ENCODE data around the gene CLEC4M.

DNA sequence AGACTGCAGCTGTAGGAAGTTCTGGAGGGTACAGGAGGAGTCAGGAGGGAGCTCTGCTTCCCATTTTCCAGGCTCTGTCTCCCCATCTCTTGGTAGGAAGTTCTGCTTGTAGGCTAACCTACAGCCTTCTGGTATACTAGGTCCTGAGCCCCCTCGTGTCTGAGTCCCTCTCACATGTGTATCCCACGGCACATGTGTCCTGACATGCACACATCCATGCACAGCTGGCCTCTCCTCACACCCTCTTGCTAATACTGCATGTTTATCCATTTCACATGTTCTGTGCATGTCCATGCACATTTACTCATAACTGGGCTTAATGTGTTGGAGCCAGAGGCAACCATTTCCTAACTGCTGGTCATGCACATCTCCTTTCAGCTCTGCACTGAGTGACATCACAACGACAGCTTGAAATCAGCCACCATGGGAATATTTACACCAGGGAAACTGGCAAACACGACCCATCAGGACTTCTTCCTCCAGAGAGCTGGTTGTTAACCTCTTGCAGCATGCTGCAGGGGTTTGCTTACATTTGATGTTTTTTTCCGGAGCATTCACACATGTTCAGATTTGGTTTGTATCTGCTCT, 18.8 kb upstream of the CLEC4M start:
- TF ChIP-seq, protein P1, sequence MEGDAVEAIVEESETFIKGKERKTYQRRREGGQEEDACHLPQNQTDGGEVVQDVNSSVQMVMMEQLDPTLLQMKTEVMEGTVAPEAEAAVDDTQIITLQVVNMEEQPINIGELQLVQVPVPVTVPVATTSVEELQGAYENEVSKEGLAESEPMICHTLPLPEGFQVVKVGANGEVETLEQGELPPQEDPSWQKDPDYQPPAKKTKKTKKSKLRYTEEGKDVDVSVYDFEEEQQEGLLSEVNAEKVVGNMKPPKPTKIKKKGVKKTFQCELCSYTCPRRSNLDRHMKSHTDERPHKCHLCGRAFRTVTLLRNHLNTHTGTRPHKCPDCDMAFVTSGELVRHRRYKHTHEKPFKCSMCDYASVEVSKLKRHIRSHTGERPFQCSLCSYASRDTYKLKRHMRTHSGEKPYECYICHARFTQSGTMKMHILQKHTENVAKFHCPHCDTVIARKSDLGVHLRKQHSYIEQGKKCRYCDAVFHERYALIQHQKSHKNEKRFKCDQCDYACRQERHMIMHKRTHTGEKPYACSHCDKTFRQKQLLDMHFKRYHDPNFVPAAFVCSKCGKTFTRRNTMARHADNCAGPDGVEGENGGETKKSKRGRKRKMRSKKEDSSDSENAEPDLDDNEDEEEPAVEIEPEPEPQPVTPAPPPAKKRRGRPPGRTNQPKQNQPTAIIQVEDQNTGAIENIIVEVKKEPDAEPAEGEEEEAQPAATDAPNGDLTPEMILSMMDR (IDR thresholded peaks at IDR 0.05), result no peak
- no peak for TF ChIP-seq POLR2A (IDR thresholded peaks at IDR 0.05)

Measured in testis (tissue), 2 donors.